Esophagus muscularis mucosa (tissue), 4 donors: ENCODE results near the gene SLC25A40. TPM values are rescaled to one million over a fixed set of nuclear protein-coding genes. Genes with fewer than 3 reads are reported as not detected.
"Not testable (repeated sequence)": the region's sequence is repeated elsewhere in the genome, so short reads cannot be mapped to it uniquely, and the experiment has no call there.

Experiments
- DNase-seq: peaks from one replicate; pipeline ENCODE4 v3.0.0-alpha.2; 2017; ENCODE audit errors: extremely low spot score
- H3K27ac ChIP-seq, 4 donors: fragments of 200-600 bp; sonication (generic); replicated peaks in 1 of 4; 1 replicate in 3 of 4; 2 replicates in 1 of 4; pipeline ENCODE4 v1.5.1; 2016 to 2019; ENCODE audit warnings: mild to moderate bottlenecking in 1 of 4
- H3K27me3 ChIP-seq, 4 donors: fragments of 200-600 bp; sonication (generic); one replicate each; pipeline versions ENCODE4 v1.5.1 to v1.6.0; 2016 to 2019
- H3K36me3 ChIP-seq, 4 donors: fragments of 200-600 bp; sonication (generic); one replicate each; pipeline ENCODE4 v1.5.1; 2016 to 2019
- H3K4me1 ChIP-seq, 4 donors: fragments of 200-600 bp; sonication (generic); one replicate each; pipeline ENCODE4 v1.5.1; 2016 to 2019
- H3K4me3 ChIP-seq, 4 donors: fragments of 200-600 bp; sonication (generic); 1 replicate in 2 of 4; 2 replicates in 2 of 4; pipeline ENCODE4 v1.5.1; 2016 to 2019; ENCODE audit warnings: mild to moderate bottlenecking in 4 of 4, moderate library complexity in 1 of 4
- H3K9me3 ChIP-seq, 4 donors: fragments of 200-600 bp; sonication (generic); 1 replicate in 3 of 4; 2 replicates in 1 of 4; pipeline ENCODE4 v1.5.1; 2016 to 2019
- CTCF ChIP-seq, 3 experiments: fragments of 200-600 bp in 2 of 3; fragments of 450-650 bp in 1 of 3; sonication (generic) in 2 of 3; IDR thresholded peaks; one replicate each; pipeline ENCODE4 v1.5.1; 2017 to 2019; ENCODE audit warnings: antibody characterized with exemption in 3 of 3, mild to moderate bottlenecking in 2 of 3, moderate library complexity in 1 of 3
- EP300 ChIP-seq: sonication (generic); formaldehyde crosslinking; IDR thresholded peaks from one replicate; pipeline ENCODE4 v1.6.1; 2017; ENCODE audit warnings: antibody characterized with exemption
- POLR2A ChIP-seq: fragments of 450-650 bp; IDR thresholded peaks from one replicate; pipeline ENCODE4 v1.6.1; 2017; ENCODE audit warnings: antibody characterized with exemption, moderate library complexity, mild to moderate bottlenecking, low read depth
- POLR2AphosphoS5 ChIP-seq, 2 donors: sonication (generic); formaldehyde crosslinking; IDR thresholded peaks; one replicate each; pipeline ENCODE4 v1.6.1; 2017; ENCODE audit warnings: antibody characterized with exemption in 2 of 2
- WGBS: methylation state at CpG from one replicate; pipeline ENCODE4 v1.1.5; 2018; 5-methylcytosine and 5-hydroxymethylcytosine counted together
- intact Hi-C: fragments of 100-400 bp; cut with DNase I; formaldehyde crosslinking; loops from one replicate; pipeline ENCODE4 v1.15.1; 2023
- total RNA-seq, 4 donors: library from RNA; depleted of rRNA; stranded (reverse); fragments of >200 nt; gene quantifications; one replicate each; pipeline versions ENCODE4 v1.1.0 to v1.2.1, GENCODE V29; 2016

Gene SLC25A40
- 10 to 100 TPM in 2 of 4 donors, 1 to 10 TPM in 2; 9.1 to 17.4 (median 11.2) TPM for total RNA-seq

GRCh38 chr7:87876040-87876868 lies at the start of gene SLC25A40, which contains the start of gene DBF4:
TSS of gene SLC25A40 (minus strand) at chr7:87876360. CDS start at chr7:87858727, 17,633 bp downstream.
TSS of gene DBF4 (plus strand) at chr7:87876493. CDS start at chr7:87876733, 240 bp downstream.
- peak within 1 kb of the TSS; percentile 91 to 96 (median 92) for H3K27ac ChIP-seq
- TF ChIP-seq POLR2AphosphoS5 (IDR thresholded peaks at IDR 0.05) (peak; percentile 71 to 81), CTCF (IDR thresholded peaks at IDR 0.05) (no peak)
- H3K36me3 ChIP-seq = peaks cover 0 to under 1% (median 0%) of the 10 kb centered on the region in 4 donors
- H3K9me3 ChIP-seq = no peaks in the 10 kb centered on the region
- peaks cover 20 to 29% (median 25%) of the 10 kb centered on the region in 4 donors for H3K4me1 ChIP-seq
- H3K27me3 ChIP-seq = no peaks in the 10 kb centered on the region
- WGBS = 0% methylated on average over 27 of the region's 84 CpGs
- peak within 1 kb of the TSS; percentile 71 to 91 (median 85) for H3K4me3 ChIP-seq
- DNase-seq = peak; percentile 98
- intact Hi-C loops = loop anchor here (10.0 kb wide), 1 partner anchor 251 kb away; the partner anchor contains the start of gene RUNDC3B

GRCh38 chr7:87922759-87923395 lies 46.7 kb upstream of the SLC25A40 start:
- 92% methylated on average over 8 of the region's 8 CpGs for WGBS
- H3K27ac ChIP-seq, H3K4me1 ChIP-seq, intact Hi-C loops, H3K4me3 ChIP-seq, H3K36me3 ChIP-seq, DNase-seq, H3K9me3 ChIP-seq: not testable (repeated sequence)
- H3K27me3 ChIP-seq = peaks cover 0 to 10% (median 0%) of the 10 kb centered on the region in 4 donors

- Histone ChIP-seq H3K4me1 (no peaks in the 10 kb centered on the region), H3K27ac (no peak overlapping the region), H3K27me3 (peaks cover 0 to 6% (median 0%) of the 10 kb centered on the region in 4 donors), H3K9me3 (no peaks in the 10 kb centered on the region), H3K4me3 (no peak overlapping the region), H3K36me3 (no peaks in the 10 kb centered on the region)
- WGBS = 87% methylated on average over 5 of the region's 5 CpGs
- no peak for TF ChIP-seq POLR2AphosphoS5 (IDR thresholded peaks at IDR 0.05)
- no peak for TF ChIP-seq CTCF (IDR thresholded peaks at IDR 0.05)
- no peak for TF ChIP-seq EP300
- TF ChIP-seq POLR2A = no peak
- DNase-seq = no peak
- intact Hi-C loops = no loop called here
These were observed 44.4 kb upstream of the SLC25A40 start for GRCh38 chr7:87920578-87920977.

GRCh38 chr7:87919875-87920274 lies 43.7 kb upstream of the SLC25A40 start:
- 90% methylated on average over 5 of the region's 6 CpGs for WGBS
- intact Hi-C loops = no loop called here
- H3K4me1 ChIP-seq = no peaks in the 10 kb centered on the region
- H3K27me3 ChIP-seq = no peaks in the 10 kb centered on the region
- DNase-seq = no peak
- H3K9me3 ChIP-seq = no peaks in the 10 kb centered on the region
- TF ChIP-seq POLR2AphosphoS5 (IDR thresholded peaks at IDR 0.05) (no peak), CTCF (IDR thresholded peaks at IDR 0.05) (no peak), EP300 (no peak)
- H3K4me3 ChIP-seq = no peak overlapping the region
- no peaks in the 10 kb centered on the region for H3K36me3 ChIP-seq
- H3K27ac ChIP-seq = no peak overlapping the region

- no peaks in the 10 kb centered on the region for H3K36me3 ChIP-seq
- no peak for DNase-seq
- TF ChIP-seq POLR2A = no peak
- no peak for TF ChIP-seq EP300
- no peak for TF ChIP-seq POLR2AphosphoS5 (IDR thresholded peaks at IDR 0.05)
- TF ChIP-seq CTCF (IDR thresholded peaks at IDR 0.05) = no peak
- 83% methylated on average over 1 of the region's 1 CpG for WGBS
- no peaks in the 10 kb centered on the region for H3K9me3 ChIP-seq
- H3K4me3 ChIP-seq = no peak overlapping the region
- no peaks in the 10 kb centered on the region for H3K27me3 ChIP-seq
- intact Hi-C loops = no loop called here
- no peak overlapping the region for H3K27ac ChIP-seq
- H3K4me1 ChIP-seq = no peaks in the 10 kb centered on the region
These were observed 42.6 kb upstream of the SLC25A40 start for GRCh38 chr7:87918740-87919139.
